GM12878 (cell line): Measurements from ENCODE around the gene PSMG3. TPM values are rescaled to one million over a fixed set of nuclear protein-coding genes. Genes with fewer than 3 reads are reported as not detected.

ENCODE experiments used
- ATAC-seq: fragments of 200-7000 bp; cut with Tn5 transposase; 3 replicates; pipeline ENCODE4 v1.9.1; 2020; ENCODE audit warnings: mild to moderate bottlenecking, moderate library complexity
- BruUV-seq: library from RNA; stranded (reverse); fragments of 400-500 nt; replicated peaks from 2 replicates; lab custom pipeline; 2021; lab: Mats Ljungman, UMichigan
- CTCF ChIA-PET: fragments of 300-600 bp; sonication (Branson Sonifier 250); formaldehyde crosslinking; extraction: SDS; loops from one replicate; lab custom pipeline; 2021; ENCODE audit warnings: inconsistent platforms; lab: Yijun Ruan, JAX
- POLR2A ChIA-PET: fragments of 350-600 bp; formaldehyde crosslinking; extraction: SDS; loops from one replicate; lab custom pipeline; 2021; ENCODE audit warnings: inconsistent platforms; lab: Charles Lee
- RAD21 ChIA-PET: fragments of 300-600 bp; sonication (Branson Sonifier 250); formaldehyde crosslinking; loops from one replicate; lab custom pipeline; 2023; ENCODE audit warnings: antibody characterized with exemption; ENCODE audit not compliant: unreplicated experiment; lab: Charles Lee
- SMC1A ChIA-PET: fragments of 300-600 bp; sonication (Branson Sonifier 250); formaldehyde crosslinking; loops from one replicate; lab custom pipeline; 2023; ENCODE audit not compliant: unreplicated experiment, uncharacterized antibody; lab: Charles Lee
- DNase-seq: peaks from one replicate; pipeline ENCODE4 v3.0.0-alpha.2; 2011; ENCODE audit warnings: low read depth, low spot score
- FAIRE-seq: peaks from 3 replicates; lab custom pipeline; 2011; peaks lifted over from hg19 to GRCh38; lab: Jason Lieb, UNC
- H2AFZ ChIP-seq: 2 replicates; pipeline ENCODE4 v1.6.0; 2011; ENCODE audit warnings: low read depth, low read length, control low read depth; ENCODE audit not compliant: control insufficient read depth
- H3K27ac ChIP-seq: 2 replicates; pipeline ENCODE4 v1.5.1; 2011; ENCODE audit warnings: control low read depth; ENCODE audit not compliant: control insufficient read depth, insufficient read depth
- H3K27me3 ChIP-seq, 2 experiments: replicated peaks in 1 of 2; 2 replicates each; pipeline versions ENCODE4 v1.6.0 to v1.6.1; 2011; ENCODE audit warnings: low read length in 1 of 2; ENCODE audit not compliant: control insufficient read depth in 2 of 2, insufficient read depth in 2 of 2
- H3K36me3 ChIP-seq, 2 experiments: 2 replicates each; pipeline ENCODE4 v1.5.1; 2011; ENCODE audit warnings: low read length in 1 of 2; ENCODE audit not compliant: control insufficient read depth in 2 of 2, insufficient read depth in 2 of 2
- H3K4me1 ChIP-seq: 2 replicates; pipeline ENCODE4 v1.6.1; 2011; ENCODE audit warnings: mild to moderate bottlenecking, low read length, moderate library complexity, mixed read lengths; ENCODE audit not compliant: control insufficient read depth, insufficient read depth
- H3K4me2 ChIP-seq: 2 replicates; pipeline ENCODE4 v1.6.0; 2011; ENCODE audit warnings: control low read depth; ENCODE audit not compliant: control insufficient read depth, insufficient read depth
- H3K4me3 ChIP-seq: fragments of 200-600 bp; sonication (generic); 2 replicates; pipeline ENCODE4 v1.5.1; 2016
- H3K79me2 ChIP-seq: 2 replicates; pipeline ENCODE4 v1.6.0; 2011; ENCODE audit warnings: low read length; ENCODE audit not compliant: control insufficient read depth, insufficient read depth
- H3K9ac ChIP-seq: 2 replicates; pipeline ENCODE4 v1.8.0; 2011; ENCODE audit warnings: low read length, control low read depth, mixed read lengths; ENCODE audit not compliant: control insufficient read depth, insufficient read depth
- H3K9me3 ChIP-seq: replicated peaks from 3 replicates; pipeline ENCODE4 v1.5.1; 2011; ENCODE audit warnings: mild to moderate bottlenecking, low read length; ENCODE audit not compliant: control insufficient read depth, insufficient read depth
- H4K20me1 ChIP-seq: 2 replicates; pipeline ENCODE4 v1.6.0; 2011; ENCODE audit not compliant: control insufficient read depth, insufficient read depth
- RAD21 ChIP-seq: IDR thresholded peaks from 2 replicates; pipeline ENCODE4 v1.6.1; 2011; ENCODE audit warnings: mild to moderate bottlenecking, low read depth, low read length, moderate library complexity; ENCODE audit not compliant: insufficient read depth
- SPI1 ChIP-seq: IDR thresholded peaks from 2 replicates; pipeline ENCODE4 v1.6.1; 2011; ENCODE audit warnings: low read depth, mild to moderate bottlenecking, low read length, moderate library complexity, borderline replicate concordance; ENCODE audit not compliant: insufficient read depth
- SREBF1 ChIP-seq: IDR thresholded peaks from 2 replicates; pipeline ENCODE4 v1.6.1; 2012; ENCODE audit warnings: mild to moderate bottlenecking, low read length
- ZZZ3 ChIP-seq: IDR thresholded peaks from 2 replicates; pipeline ENCODE4 v1.6.1; 2011; ENCODE audit warnings: low read depth; ENCODE audit not compliant: control insufficient read depth, insufficient read length
- WGBS: methylation state at CpG from one replicate; pipeline ENCODE4 v1.1.6; 2016; ENCODE audit warnings: low lambda C conversion rate; ENCODE audit not compliant: insufficient replicate concordance, insufficient coverage; ENCODE audit errors: missing lambda C conversion rate; 5-methylcytosine and 5-hydroxymethylcytosine counted together
- in situ Hi-C: fragments of 300-500 bp; cut with MboI; formaldehyde crosslinking; loops from 9 replicates; pipeline ENCODE4 v1.14.3; 2018; ENCODE audit warnings: mixed read lengths
- intact Hi-C: fragments of 100-400 bp; cut with micrococcal nuclease; formaldehyde crosslinking; loops from one replicate; pipeline ENCODE4 v1.14.2; 2022; ENCODE audit not compliant: unreplicated experiment
- polyA plus RNA-seq, 11 experiments: library from polyadenylated mRNA; depleted of rRNA in 4 of 11; unstranded in 6 of 11; stranded (reverse) in 5 of 11; fragments of >200 nt; fragmentation: Nextera tagmentation in 4 of 11; fragmentation: Illumina TruSeq in 1 of 11; extraction: Ambion mirVana in 4 of 11; extraction: Trizol in 1 of 11; gene quantifications; 1 replicate in 1 of 11; 2 replicates in 10 of 11; pipeline versions ENCODE4 v1.2.1 to v1.2.3, GENCODE V29; 2011 to 2016; ENCODE audit warnings: inconsistent platforms in 2 of 11, missing spikeins in 2 of 11, low read depth in 1 of 11
- total RNA-seq, 4 experiments: library from RNA; depleted of rRNA in 3 of 4; stranded (reverse); fragments of >200 nt in 3 of 4; fragmentation: Illumina TruSeq in 1 of 4; extraction: Trizol in 1 of 4; gene quantifications; 2 replicates each; pipeline versions ENCODE4 v1.2.1 to v1.2.3, GENCODE V29; 2013 to 2021
- TF ChIP-seq, protein P1 (sequence below): IDR thresholded peaks from 2 replicates; pipeline ENCODE4 v1.6.1; 2011; ENCODE audit warnings: borderline replicate concordance, low read depth, mild to moderate bottlenecking, moderate library complexity, low read length; ENCODE audit not compliant: insufficient read depth, poor library complexity, severe bottlenecking
- TF ChIP-seq, protein P2 (sequence below): fragments of 450-650 bp; IDR thresholded peaks from 2 replicates; pipeline ENCODE4 v1.6.1; 2018; ENCODE audit warnings: borderline replicate concordance, mild to moderate bottlenecking; ENCODE audit not compliant: partially characterized antibody
- TF ChIP-seq, protein P3 (sequence below): fragments of 450-650 bp; IDR thresholded peaks from 2 replicates; pipeline ENCODE4 v1.6.1; 2016; ENCODE audit warnings: mild to moderate bottlenecking

PSMG3 gene
- total and polyA plus RNA-seq, 10 of the 15 experiments (the other 5 are each of a cell fraction or from before 2014, with no cell fraction given), result 23.9 to 115 (median 60.6) TPM

DNA sequence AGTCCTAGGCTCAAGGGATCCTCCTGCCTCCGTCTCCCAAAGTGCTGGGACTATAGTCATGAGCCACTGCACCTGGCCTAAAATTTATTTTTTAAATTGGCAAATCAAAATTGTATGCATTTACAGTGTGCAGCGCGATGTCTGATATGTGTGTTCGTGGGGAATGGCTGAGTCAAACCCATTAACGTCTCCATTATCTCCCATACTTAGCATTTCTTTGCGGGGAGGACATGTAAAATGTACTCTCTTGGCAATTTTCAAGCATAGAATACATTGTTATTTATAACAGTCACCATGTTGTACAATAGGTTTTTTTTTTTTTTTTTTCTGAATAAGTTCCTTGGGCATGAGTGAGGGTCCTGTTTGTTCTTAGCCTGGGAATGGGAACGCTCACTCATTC lies 17.6 kb downstream of the PSMG3 start:
- Histone ChIP-seq H3K9me3 (no peaks in the 10 kb centered on the region), H3K4me2 (no peak overlapping the region), H3K27ac (no peak overlapping the region), H4K20me1 (no peaks in the 10 kb centered on the region), H3K36me3 (no peaks in the 10 kb centered on the region), H3K4me3 (no peak overlapping the region), H3K27me3 (no peaks in the 10 kb centered on the region), H3K79me2 (no peaks in the 10 kb centered on the region), H3K9ac (no peak overlapping the region), H3K4me1 (no peaks in the 10 kb centered on the region), H2AFZ (no peak overlapping the region)
- RAD21 ChIA-PET, result no interaction called here
- FAIRE-seq, result no peak
- whole genome bisulfite sequencing, result 62% methylated on average over 7 of the region's 7 CpGs
- CTCF ChIA-PET, result no interaction called here
- intact Hi-C loops (no loop called here), in situ Hi-C loops (no loop called here)
- ATAC-seq, result no peak
- POLR2A ChIA-PET, result no interaction called here
- BruUV-seq, result no TSS peak
- SMC1A ChIA-PET, result no interaction called here
- TF ChIP-seq, protein P1, sequence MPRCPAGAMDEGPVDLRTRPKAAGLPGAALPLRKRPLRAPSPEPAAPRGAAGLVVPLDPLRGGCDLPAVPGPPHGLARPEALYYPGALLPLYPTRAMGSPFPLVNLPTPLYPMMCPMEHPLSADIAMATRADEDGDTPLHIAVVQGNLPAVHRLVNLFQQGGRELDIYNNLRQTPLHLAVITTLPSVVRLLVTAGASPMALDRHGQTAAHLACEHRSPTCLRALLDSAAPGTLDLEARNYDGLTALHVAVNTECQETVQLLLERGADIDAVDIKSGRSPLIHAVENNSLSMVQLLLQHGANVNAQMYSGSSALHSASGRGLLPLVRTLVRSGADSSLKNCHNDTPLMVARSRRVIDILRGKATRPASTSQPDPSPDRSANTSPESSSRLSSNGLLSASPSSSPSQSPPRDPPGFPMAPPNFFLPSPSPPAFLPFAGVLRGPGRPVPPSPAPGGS, result peak; percentile 25
- TF ChIP-seq, protein P2, sequence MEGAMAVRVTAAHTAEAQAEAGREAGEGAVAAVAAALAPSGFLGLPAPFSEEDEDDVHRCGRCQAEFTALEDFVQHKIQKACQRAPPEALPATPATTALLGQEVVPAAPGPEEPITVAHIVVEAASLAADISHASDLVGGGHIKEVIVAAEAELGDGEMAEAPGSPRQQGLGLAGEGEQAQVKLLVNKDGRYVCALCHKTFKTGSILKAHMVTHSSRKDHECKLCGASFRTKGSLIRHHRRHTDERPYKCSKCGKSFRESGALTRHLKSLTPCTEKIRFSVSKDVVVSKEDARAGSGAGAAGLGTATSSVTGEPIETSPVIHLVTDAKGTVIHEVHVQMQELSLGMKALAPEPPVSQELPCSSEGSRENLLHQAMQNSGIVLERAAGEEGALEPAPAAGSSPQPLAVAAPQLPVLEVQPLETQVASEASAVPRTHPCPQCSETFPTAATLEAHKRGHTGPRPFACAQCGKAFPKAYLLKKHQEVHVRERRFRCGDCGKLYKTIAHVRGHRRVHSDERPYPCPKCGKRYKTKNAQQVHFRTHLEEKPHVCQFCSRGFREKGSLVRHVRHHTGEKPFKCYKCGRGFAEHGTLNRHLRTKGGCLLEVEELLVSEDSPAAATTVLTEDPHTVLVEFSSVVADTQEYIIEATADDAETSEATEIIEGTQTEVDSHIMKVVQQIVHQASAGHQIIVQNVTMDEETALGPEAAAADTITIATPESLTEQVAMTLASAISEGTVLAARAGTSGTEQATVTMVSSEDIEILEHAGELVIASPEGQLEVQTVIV, result no peak
- TF ChIP-seq RAD21, result no peak
- TF ChIP-seq ZZZ3, result no peak
- TF ChIP-seq, protein P3, sequence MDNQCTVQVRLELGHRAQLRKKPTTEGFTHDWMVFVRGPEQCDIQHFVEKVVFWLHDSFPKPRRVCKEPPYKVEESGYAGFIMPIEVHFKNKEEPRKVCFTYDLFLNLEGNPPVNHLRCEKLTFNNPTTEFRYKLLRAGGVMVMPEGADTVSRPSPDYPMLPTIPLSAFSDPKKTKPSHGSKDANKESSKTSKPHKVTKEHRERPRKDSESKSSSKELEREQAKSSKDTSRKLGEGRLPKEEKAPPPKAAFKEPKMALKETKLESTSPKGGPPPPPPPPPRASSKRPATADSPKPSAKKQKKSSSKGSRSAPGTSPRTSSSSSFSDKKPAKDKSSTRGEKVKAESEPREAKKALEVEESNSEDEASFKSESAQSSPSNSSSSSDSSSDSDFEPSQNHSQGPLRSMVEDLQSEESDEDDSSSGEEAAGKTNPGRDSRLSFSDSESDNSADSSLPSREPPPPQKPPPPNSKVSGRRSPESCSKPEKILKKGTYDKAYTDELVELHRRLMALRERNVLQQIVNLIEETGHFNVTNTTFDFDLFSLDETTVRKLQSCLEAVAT, result no peak
- no peak for TF ChIP-seq SREBF1
- TF ChIP-seq SPI1, result no peak
- DNase-seq, result no peak
